K562 (cell line): Measurements from ENCODE around the gene SHISA4. TPM values are rescaled to one million over a fixed set of nuclear protein-coding genes. Genes with fewer than 3 reads are reported as not detected.
A peak's percentile ranks its signal among the peaks of the same experiment; 100 is the strongest.

Experiments used
- ATAC-seq: fragments of 200-7000 bp; cut with Tn5 transposase; 3 replicates; pipeline ENCODE4 v1.9.1; 2020; ENCODE audit warnings: moderate library complexity
- BruUV-seq: library from RNA; stranded (reverse); fragments of 400-500 nt; replicated peaks from 2 replicates; lab custom pipeline; 2021; lab: Mats Ljungman, UMichigan
- CTCF ChIA-PET: fragments of 300-600 bp; formaldehyde crosslinking; extraction: SDS; loops from one replicate; lab custom pipeline; 2021; ENCODE audit warnings: low intra/inter-chr PET ratio; lab: Yijun Ruan, JAX
- POLR2A ChIA-PET: fragments of 300-600, 350-650 bp; sonication (Branson Sonifier 250); formaldehyde crosslinking; extraction: SDS; loops from one replicate; lab custom pipeline; 2021; ENCODE audit warnings: antibody characterized with exemption, inconsistent platforms; lab: Yijun Ruan, JAX
- DNase-seq, 4 experiments: peaks; one replicate each; pipeline versions ENCODE4 v3.0.0 to v3.0.0-alpha.2; 2011 to 2018; ENCODE audit warnings: low spot score in 3 of 4, mixed read lengths in 3 of 4; ENCODE audit errors: extremely low read depth in 1 of 4
- FAIRE-seq: peaks from 2 replicates; lab custom pipeline; 2011; peaks lifted over from hg19 to GRCh38; lab: Jason Lieb, UNC
- H2AFZ ChIP-seq: 2 replicates; pipeline ENCODE4 v1.6.0; 2011; ENCODE audit warnings: low read depth, low read length, control low read depth, inconsistent platforms
- H3K27ac ChIP-seq: fragments of 200-600 bp; 3 replicates; pipeline ENCODE4 v1.8.0; 2011; ENCODE audit warnings: low read depth, mild to moderate bottlenecking, control low read depth, inconsistent platforms, low read length, moderate library complexity, mixed read lengths; ENCODE audit errors: extremely low read depth
- H3K27me3 ChIP-seq, 2 experiments: fragments of 300-600 bp in 1 of 2; 2 replicates in 1 of 2; 3 replicates in 1 of 2; pipeline versions ENCODE4 v1.6.0 to v1.8.0; 2011; ENCODE audit warnings: inconsistent platforms in 2 of 2, low read length in 2 of 2, mild to moderate bottlenecking in 1 of 2, mixed read lengths in 1 of 2, moderate library complexity in 1 of 2; ENCODE audit not compliant: control insufficient read depth in 2 of 2, insufficient read depth in 2 of 2
- H3K36me3 ChIP-seq: fragments of 300-600 bp; 3 replicates; pipeline ENCODE4 v1.8.0; 2011; ENCODE audit warnings: mild to moderate bottlenecking, low read length, inconsistent platforms; ENCODE audit not compliant: control insufficient read depth, insufficient read depth
- H3K4me1 ChIP-seq, 2 experiments: fragments of 200-600 bp in 1 of 2; replicated peaks in 1 of 2; 2 replicates in 1 of 2; 3 replicates in 1 of 2; pipeline versions ENCODE4 v1.5.1 to v1.8.0; 2011; ENCODE audit warnings: inconsistent platforms in 2 of 2, low read length in 2 of 2, mild to moderate bottlenecking in 1 of 2, mixed read lengths in 1 of 2, moderate library complexity in 1 of 2; ENCODE audit not compliant: control insufficient read depth in 2 of 2, insufficient read depth in 2 of 2
- H3K4me2 ChIP-seq: 2 replicates; pipeline ENCODE4 v1.6.1; 2011; ENCODE audit warnings: low read length, control low read depth, inconsistent platforms, mixed read lengths; ENCODE audit not compliant: insufficient read depth
- H3K4me3 ChIP-seq: fragments of 200-600 bp; sonication (generic), shearing (Covaris generic); 2 replicates; pipeline ENCODE4 v1.5.1; 2016; ENCODE audit warnings: control low read depth, inconsistent platforms
- H3K79me2 ChIP-seq: fragments of 200-600 bp; 3 replicates; pipeline ENCODE4 v1.8.0; 2011; ENCODE audit warnings: low read length, inconsistent platforms; ENCODE audit not compliant: control insufficient read depth, insufficient read depth
- H3K9ac ChIP-seq, 2 experiments: 2 replicates each; pipeline versions ENCODE4 v1.6.0 to v1.6.1; 2011; ENCODE audit warnings: low read depth in 2 of 2, low read length in 2 of 2, control low read depth in 1 of 2, inconsistent platforms in 1 of 2, mild to moderate bottlenecking in 1 of 2, mixed read lengths in 1 of 2; ENCODE audit not compliant: insufficient read depth in 1 of 2
- H3K9me1 ChIP-seq: one replicate; pipeline ENCODE4 v1.6.0; 2011; ENCODE audit warnings: inconsistent platforms, mild to moderate bottlenecking, low read length, moderate library complexity; ENCODE audit not compliant: control insufficient read depth, insufficient read depth
- H3K9me3 ChIP-seq: replicated peaks from 2 replicates; pipeline ENCODE4 v1.5.1; 2011; ENCODE audit warnings: low read depth, low read length, inconsistent platforms; ENCODE audit not compliant: control insufficient read depth, insufficient read depth
- H4K20me1 ChIP-seq: replicated peaks from 2 replicates; pipeline ENCODE4 v1.6.1; 2011; ENCODE audit warnings: low read length, inconsistent platforms, mixed read lengths; ENCODE audit not compliant: control insufficient read depth, insufficient read depth
- ARID1B ChIP-seq: fragments of 450-650 bp; IDR thresholded peaks from 2 replicates; pipeline ENCODE4 v1.6.1; 2016; ENCODE audit warnings: antibody characterized with exemption, mild to moderate bottlenecking, inconsistent platforms
- ARNT ChIP-seq, 2 experiments: fragments of 450-650 bp; IDR thresholded peaks; 2 replicates each; pipeline ENCODE4 v1.6.1; 2016; ENCODE audit warnings: mild to moderate bottlenecking in 1 of 2
- ATF1 ChIP-seq, 2 experiments: fragments of 450-650 bp in 1 of 2; IDR thresholded peaks; 2 replicates each; pipeline ENCODE4 v1.6.1; 2016; ENCODE audit warnings: missing compliant biosample characterization in 1 of 2, missing genetic modification characterization in 1 of 2
- BACH1 ChIP-seq: fragments of 200-800 bp; sonication (Bioruptor generic); IDR thresholded peaks from 2 replicates; pipeline ENCODE4 v1.6.1; 2016; ENCODE audit warnings: missing genetic modification characterization, missing compliant biosample characterization
- FOSL1 ChIP-seq: fragments of 200-800 bp; sonication (Bioruptor generic); conservative IDR thresholded peaks from 2 replicates; pipeline ENCODE4 v1.6.1; 2016; ENCODE audit warnings: missing genetic modification characterization, missing compliant biosample characterization
- HIVEP1 ChIP-seq: fragments of 250-450 bp; sonication (Bioruptor Pico); IDR thresholded peaks from 2 replicates; pipeline ENCODE4 v1.4.0; 2020; ENCODE audit warnings: mild to moderate bottlenecking
- LARP7 ChIP-seq: fragments of 450-650 bp; IDR thresholded peaks from 2 replicates; pipeline ENCODE4 v1.6.1; 2016
- MEIS2 ChIP-seq: fragments of 450-650 bp; IDR thresholded peaks from 2 replicates; pipeline ENCODE4 v1.6.1; 2014; ENCODE audit warnings: mild to moderate bottlenecking; ENCODE audit not compliant: partially characterized antibody
- PHTF2 ChIP-seq: fragments of 250-450 bp; sonication (Bioruptor Pico); IDR thresholded peaks from 2 replicates; pipeline ENCODE4 v1.5.0; 2021; ENCODE audit warnings: mild to moderate bottlenecking
- POLR3A ChIP-seq: IDR thresholded peaks from 2 replicates; pipeline ENCODE4 v1.6.1; 2011; ENCODE audit warnings: borderline replicate concordance, mild to moderate bottlenecking, moderate library complexity; ENCODE audit not compliant: insufficient read length, insufficient read depth; ENCODE audit errors: extremely low read depth
- RAD51 ChIP-seq: fragments of 450-650 bp; IDR thresholded peaks from 2 replicates; pipeline ENCODE4 v1.7.1; 2016; ENCODE audit warnings: low read depth, mild to moderate bottlenecking, borderline replicate concordance
- SOX6 ChIP-seq: fragments of 450-650 bp; IDR thresholded peaks from 2 replicates; pipeline ENCODE4 v1.6.1; 2014; ENCODE audit warnings: mild to moderate bottlenecking
- TAL1 ChIP-seq: fragments of 450-650 bp; IDR thresholded peaks from 2 replicates; pipeline ENCODE4 v1.6.1; 2016; ENCODE audit warnings: mild to moderate bottlenecking
- TCF3 ChIP-seq: sonication (generic); formaldehyde crosslinking; IDR thresholded peaks from 2 replicates; pipeline ENCODE4 v1.4.0; 2020; ENCODE audit warnings: mild to moderate bottlenecking, missing genetic modification reagents
- TEAD4 ChIP-seq, 2 experiments: sonication (generic) in 1 of 2; formaldehyde crosslinking in 1 of 2; IDR thresholded peaks; 2 replicates each; pipeline versions ENCODE4 v1.6.1 to v1.8.0; 2012 to 2022; ENCODE audit warnings: borderline replicate concordance in 1 of 2, inconsistent platforms in 1 of 2, low read length in 1 of 2, mild to moderate bottlenecking in 1 of 2, missing genetic modification reagents in 1 of 2
- XRCC4 ChIP-seq: IDR thresholded peaks from one replicate; pipeline ENCODE4 v1.6.1; 2011; ENCODE audit not compliant: insufficient read depth, insufficient read length; ENCODE audit errors: extremely low read depth
- ZFP30 ChIP-seq: fragments of 250-450 bp; sonication (Bioruptor Pico); IDR thresholded peaks from 2 replicates; pipeline ENCODE4 v1.8.0; 2022; ENCODE audit warnings: moderate library complexity, mild to moderate bottlenecking, inconsistent platforms, borderline replicate concordance
- ZNF324 ChIP-seq: fragments of 250-450 bp; sonication (Bioruptor Pico); IDR thresholded peaks from 2 replicates; pipeline ENCODE4 v1.4.0; 2020; ENCODE audit warnings: mild to moderate bottlenecking
- WGBS: fragments of 100-300 bp; shearing (Covaris generic); methylation state at CpG from one replicate; pipeline ENCODE4 v1.1.6; 2016; ENCODE audit warnings: low coverage, mixed read lengths; ENCODE audit not compliant: insufficient coverage; ENCODE audit errors: missing lambda C conversion rate; 5-methylcytosine and 5-hydroxymethylcytosine counted together
- in situ Hi-C: fragments of 300-500 bp; cut with MboI; formaldehyde crosslinking; loops from 4 replicates; pipeline ENCODE4 v1.15.0; 2018; ENCODE audit warnings: inconsistent platforms, mixed read lengths
- intact Hi-C: fragments of 100-400 bp; cut with micrococcal nuclease; formaldehyde crosslinking; loops from 2 replicates; pipeline ENCODE4 v1.14.2; 2022
- polyA plus RNA-seq, 8 experiments: library from polyadenylated mRNA; depleted of rRNA in 4 of 8; stranded (reverse) in 5 of 8; unstranded in 3 of 8; fragments of >200 nt; fragmentation: Nextera tagmentation in 2 of 8; fragmentation: Illumina TruSeq in 1 of 8; extraction: Ambion mirVana in 2 of 8; extraction: Trizol in 1 of 8; gene quantifications; 2 replicates each; pipeline versions ENCODE4 v1.2.1 to v1.2.3, GENCODE V29; 2011 to 2014; ENCODE audit warnings: inconsistent platforms in 1 of 8, missing spikeins in 1 of 8
- total RNA-seq, 7 experiments: library from RNA; depleted of rRNA in 6 of 7; stranded (reverse); fragments of >200 nt in 6 of 7; fragmentation: Illumina TruSeq in 2 of 7; extraction: Trizol in 2 of 7; gene quantifications; 2 replicates each; pipeline versions ENCODE4 v1.2.1 to v1.2.3, GENCODE V29; 2011 to 2021; ENCODE audit warnings: low replicate concordance in 1 of 7
- TF ChIP-seq, protein P1 (sequence below): fragments of 450-650 bp; formaldehyde crosslinking; IDR thresholded peaks from 2 replicates; pipeline ENCODE4 v1.4.0; 2020; ENCODE audit warnings: mild to moderate bottlenecking, mixed read lengths
- TF ChIP-seq, protein P2 (sequence below): fragments of 250-450 bp; sonication (Bioruptor Pico); IDR thresholded peaks from 2 replicates; pipeline ENCODE4 v1.8.0; 2022; ENCODE audit warnings: moderate library complexity, mild to moderate bottlenecking, inconsistent platforms

Gene SHISA4
- total and polyA plus RNA-seq, 9 of the 15 experiments (the other 6 are each of a cell fraction or from before 2014, with no cell fraction given): 0.15 to 0.95 (median 0.68) TPM; not detected in 2

DNA sequence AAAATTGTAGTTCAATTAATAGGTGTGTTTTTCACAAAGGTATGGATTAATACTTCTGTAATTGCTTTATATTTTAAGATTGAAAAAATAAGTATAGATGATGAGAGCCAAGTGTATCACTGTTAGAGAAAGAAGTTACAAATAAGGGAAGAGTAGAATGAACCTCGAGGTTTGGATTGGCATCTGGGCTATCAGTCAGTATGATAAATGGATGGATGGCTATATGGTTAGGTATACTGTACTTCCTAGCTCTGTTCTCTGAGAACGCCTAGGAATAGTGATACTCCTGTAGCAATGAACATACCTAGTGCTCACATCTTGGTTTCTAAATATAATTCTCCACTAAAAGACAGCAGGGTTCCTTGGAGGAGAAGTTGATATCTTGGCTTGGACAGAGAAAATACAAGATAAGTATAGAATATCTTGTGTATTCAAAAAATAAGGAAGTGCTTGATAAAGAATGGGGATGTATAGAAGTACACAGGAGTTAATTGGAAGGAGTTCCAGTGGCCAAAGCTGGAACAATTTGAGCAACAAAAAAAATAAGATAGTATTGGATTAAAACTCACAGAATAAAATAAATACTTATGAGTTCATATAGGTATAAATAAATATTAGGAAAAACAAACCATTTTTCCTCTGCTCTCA is 47.3 kb upstream of the SHISA4 start:
- BruUV-seq: no TSS peak
- H3K9me3 ChIP-seq: no peaks in the 10 kb centered on the region
- no peaks in the 10 kb centered on the region for H3K9me1 ChIP-seq
- peak overlapping the region; percentile 22; the same call in 1 of the 2 replicates for H3K4me2 ChIP-seq
- H2AFZ ChIP-seq: no peak overlapping the region
- H3K4me1 ChIP-seq: peaks cover 4 to 17% of the 10 kb centered on the region in 2 experiments; a peak in 4 of 5 replicates
- no peak overlapping the region for H3K4me3 ChIP-seq
- WGBS: 11% methylated on average over 2 of the region's 2 CpGs
- no peak overlapping the region for H3K27ac ChIP-seq
- H3K36me3 ChIP-seq: peaks cover 50% of the 10 kb centered on the region
- ChIA-PET POLR2A (interaction anchor here (0.5 to 3.0 kb wide), 4 partner anchors 12 to 62 kb away, joined by 3 to 13 read pairs (median 4); partner anchors contain the start of gene IPO9), CTCF (no interaction called here)
- no peak overlapping the region for H3K9ac ChIP-seq
- no peak for DNase-seq
- H4K20me1 ChIP-seq: peaks cover 14% of the 10 kb centered on the region
- H3K79me2 ChIP-seq: peaks cover 98% of the 10 kb centered on the region
- H3K27me3 ChIP-seq: no peaks in the 10 kb centered on the region
- ATAC-seq: peak; percentile 21; the same call in 2 of the 3 replicates
- intact Hi-C loops (no loop called here), in situ Hi-C loops (no loop called here)
- no peak for FAIRE-seq
- TF ChIP-seq LARP7 (no peak), PHTF2 (CRISPR knock-in tag) (no peak), RAD51 (no peak), ARNT (IDR thresholded peaks at IDR 0.05) (no peak), FOSL1 (0 out of 2 replicates have a peak, but pooled peaks have one; percentile 22), TEAD4 (IDR thresholded peaks at IDR 0.05; ENCODE audit: low read length) (0 out of 2 replicates have a peak, but pooled peaks have one; percentile 14), TEAD4 (CRISPR knock-in tag; IDR thresholded peaks at IDR 0.05; ENCODE audit: borderline replicate concordance) (no peak), BACH1 (tag) (no peak), XRCC4 (no peak), ATF1 (CRISPR knock-in tag; IDR thresholded peaks at IDR 0.05) (no peak), ATF1 (tag; IDR thresholded peaks at IDR 0.05) (no peak), ARID1B (peak; percentile 49), POLR3A (no peak), ZFP30 (CRISPR knock-in tag) (no peak), MEIS2 (peak; percentile 77), ZNF324 (CRISPR knock-in tag) (no peak), SOX6 (peak; percentile 36; the same call in 1 of the 2 replicates), HIVEP1 (CRISPR knock-in tag) (0 out of 2 replicates have a peak, but pooled peaks have one; percentile 15), TAL1 (0 out of 2 replicates have a peak, but pooled peaks have one; percentile 20), TCF3 (peak; percentile 39; the same call in 1 of the 2 replicates)
- TF ChIP-seq, protein P1, sequence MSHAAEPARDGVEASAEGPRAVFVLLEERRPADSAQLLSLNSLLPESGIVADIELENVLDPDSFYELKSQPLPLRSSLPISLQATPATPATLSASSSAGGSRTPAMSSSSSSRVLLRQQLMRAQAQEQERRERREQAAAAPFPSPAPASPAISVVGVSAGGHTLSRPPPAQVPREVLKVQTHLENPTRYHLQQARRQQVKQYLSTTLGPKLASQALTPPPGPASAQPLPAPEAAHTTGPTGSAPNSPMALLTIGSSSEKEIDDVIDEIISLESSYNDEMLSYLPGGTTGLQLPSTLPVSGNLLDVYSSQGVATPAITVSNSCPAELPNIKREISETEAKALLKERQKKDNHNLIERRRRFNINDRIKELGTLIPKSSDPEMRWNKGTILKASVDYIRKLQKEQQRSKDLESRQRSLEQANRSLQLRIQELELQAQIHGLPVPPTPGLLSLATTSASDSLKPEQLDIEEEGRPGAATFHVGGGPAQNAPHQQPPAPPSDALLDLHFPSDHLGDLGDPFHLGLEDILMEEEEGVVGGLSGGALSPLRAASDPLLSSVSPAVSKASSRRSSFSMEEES: no peak
- TF ChIP-seq, protein P2, sequence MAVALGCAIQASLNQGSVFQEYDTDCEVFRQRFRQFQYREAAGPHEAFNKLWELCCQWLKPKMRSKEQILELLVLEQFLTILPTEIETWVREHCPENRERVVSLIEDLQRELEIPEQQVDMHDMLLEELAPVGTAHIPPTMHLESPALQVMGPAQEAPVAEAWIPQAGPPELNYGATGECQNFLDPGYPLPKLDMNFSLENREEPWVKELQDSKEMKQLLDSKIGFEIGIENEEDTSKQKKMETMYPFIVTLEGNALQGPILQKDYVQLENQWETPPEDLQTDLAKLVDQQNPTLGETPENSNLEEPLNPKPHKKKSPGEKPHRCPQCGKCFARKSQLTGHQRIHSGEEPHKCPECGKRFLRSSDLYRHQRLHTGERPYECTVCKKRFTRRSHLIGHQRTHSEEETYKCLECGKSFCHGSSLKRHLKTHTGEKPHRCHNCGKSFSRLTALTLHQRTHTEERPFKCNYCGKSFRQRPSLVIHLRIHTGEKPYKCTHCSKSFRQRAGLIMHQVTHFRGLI (CRISPR knock-in tag): no peak
